HG03139 (cell line): ENCODE data around the gene ASB18.

Source experiments
- ATAC-seq: cut with Tn5 transposase; IDR thresholded peaks from one replicate; pipeline ENCODE4 v1.9.1; 2021; ENCODE audit not compliant: unreplicated experiment

The ASB18 gene

DNA sequence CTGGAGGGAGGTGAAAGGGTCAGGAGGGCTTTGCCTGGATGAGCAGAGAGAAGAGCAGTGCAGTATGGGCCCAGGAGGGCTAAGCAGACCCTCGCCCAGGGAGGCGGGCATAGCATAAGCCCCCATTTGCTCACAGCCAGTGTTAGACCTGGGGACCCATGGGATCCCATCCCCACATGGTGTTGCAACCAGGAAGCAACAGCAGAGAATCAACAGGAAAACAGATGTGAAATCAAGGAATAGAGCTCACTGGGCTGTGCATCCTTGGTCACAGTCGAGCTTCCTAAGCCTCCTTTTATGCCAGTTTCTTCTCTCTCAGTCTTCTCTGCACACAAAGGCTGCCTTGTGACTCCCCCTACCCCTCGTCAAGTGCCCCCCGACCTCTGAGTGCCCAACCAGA, 19.9 kb downstream of the ASB18 start:
- no peak for ATAC-seq

DNA sequence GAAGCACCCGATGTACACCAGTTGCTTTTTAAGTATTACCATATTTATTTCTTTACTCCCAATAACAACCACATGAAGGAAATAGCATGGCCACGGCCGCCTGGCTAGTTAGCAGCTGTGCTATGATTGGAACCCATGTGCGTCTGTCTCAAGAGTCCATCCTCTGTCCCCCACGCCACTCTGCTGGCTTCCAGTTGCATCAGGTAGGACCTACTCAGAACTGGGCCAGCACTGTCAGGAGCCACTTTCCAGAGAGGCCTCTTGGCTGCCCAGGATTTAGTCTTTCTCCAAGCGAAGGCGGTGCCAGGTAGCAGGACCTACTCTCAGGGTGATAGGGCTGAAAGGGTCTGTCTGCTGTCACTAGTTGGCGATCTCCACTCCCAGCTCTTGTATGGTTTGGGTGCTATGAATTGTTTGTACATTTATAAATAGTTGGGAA, 22.1 kb downstream of the ASB18 start:
- no peak for ATAC-seq

DNA sequence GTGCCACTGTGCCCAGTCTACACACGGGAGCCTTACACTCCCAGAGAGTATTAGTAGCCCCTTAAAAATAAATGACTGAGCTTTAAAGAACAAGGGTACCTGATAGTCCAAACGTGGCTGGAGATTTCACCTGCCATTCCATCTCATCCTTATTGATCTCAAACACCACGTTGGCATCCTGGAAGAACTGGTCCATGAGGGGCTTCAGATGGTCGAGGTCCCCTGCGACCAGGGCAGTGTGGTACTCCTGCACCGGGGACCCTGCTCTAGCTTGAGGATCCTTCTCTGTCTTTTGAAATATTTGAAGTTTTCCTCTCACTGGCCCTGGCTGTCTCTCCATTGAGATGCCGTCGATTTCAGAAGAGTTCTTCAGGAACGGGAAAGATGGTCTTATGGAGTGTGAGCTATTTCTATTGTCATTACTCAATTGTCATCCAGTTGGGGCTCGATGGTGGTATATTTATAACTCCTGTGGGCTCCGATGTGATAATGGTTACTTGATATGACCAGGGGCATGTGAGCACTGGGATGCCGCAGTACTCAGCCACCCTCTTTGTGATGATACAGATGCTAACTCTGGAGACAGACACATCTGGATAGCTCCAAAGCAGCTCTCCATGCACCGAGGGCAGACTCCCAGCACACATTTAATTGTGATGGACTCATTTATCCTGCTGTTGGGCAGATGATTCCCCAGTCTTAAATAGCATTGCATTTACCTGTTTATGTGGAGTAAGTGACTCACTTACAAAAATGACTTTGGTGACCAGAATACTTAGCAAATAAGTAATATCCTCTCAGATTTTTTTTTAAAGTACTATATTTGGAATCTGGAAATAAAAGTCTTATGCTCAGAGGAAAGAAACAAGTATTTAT, 22.8 kb downstream of the ASB18 start:
- ATAC-seq = no peak

DNA sequence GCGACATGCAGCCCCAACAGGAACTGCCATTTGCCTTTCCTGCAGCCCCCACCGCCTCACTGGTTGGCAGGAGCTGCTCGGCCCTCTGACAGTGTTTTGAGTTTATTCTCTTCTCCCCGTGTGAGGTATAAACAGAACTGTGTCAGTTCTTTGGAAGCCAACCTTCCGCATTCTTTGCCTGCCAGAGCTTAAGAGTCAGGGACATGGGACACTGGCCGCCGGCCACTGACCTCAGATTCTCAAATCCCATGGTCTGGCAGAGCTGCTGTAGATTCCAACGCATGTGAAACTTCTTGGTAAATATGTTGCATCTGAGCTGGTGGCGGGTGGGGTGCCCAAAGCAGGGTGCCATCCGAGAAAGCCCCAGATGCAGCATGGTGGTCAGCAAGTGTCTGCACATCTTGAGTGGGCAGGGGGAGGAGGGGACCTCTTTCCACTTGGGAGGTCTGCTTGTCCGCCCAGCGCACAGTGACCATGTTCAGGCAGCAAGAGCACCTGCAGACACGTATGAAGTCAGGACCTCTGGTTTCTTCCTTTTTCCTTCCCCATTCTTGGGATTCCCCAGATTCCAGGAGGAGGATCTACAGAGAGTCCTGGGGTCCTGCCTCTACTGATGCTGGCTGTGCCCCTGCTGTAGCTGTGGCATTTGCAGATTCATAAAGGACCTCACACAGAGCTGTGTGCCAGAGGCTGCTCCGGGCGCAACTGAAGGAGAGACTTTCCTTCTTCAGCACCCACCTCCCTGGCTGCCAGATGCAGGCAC, 23.8 kb downstream of the ASB18 start:
- no peak for ATAC-seq

DNA sequence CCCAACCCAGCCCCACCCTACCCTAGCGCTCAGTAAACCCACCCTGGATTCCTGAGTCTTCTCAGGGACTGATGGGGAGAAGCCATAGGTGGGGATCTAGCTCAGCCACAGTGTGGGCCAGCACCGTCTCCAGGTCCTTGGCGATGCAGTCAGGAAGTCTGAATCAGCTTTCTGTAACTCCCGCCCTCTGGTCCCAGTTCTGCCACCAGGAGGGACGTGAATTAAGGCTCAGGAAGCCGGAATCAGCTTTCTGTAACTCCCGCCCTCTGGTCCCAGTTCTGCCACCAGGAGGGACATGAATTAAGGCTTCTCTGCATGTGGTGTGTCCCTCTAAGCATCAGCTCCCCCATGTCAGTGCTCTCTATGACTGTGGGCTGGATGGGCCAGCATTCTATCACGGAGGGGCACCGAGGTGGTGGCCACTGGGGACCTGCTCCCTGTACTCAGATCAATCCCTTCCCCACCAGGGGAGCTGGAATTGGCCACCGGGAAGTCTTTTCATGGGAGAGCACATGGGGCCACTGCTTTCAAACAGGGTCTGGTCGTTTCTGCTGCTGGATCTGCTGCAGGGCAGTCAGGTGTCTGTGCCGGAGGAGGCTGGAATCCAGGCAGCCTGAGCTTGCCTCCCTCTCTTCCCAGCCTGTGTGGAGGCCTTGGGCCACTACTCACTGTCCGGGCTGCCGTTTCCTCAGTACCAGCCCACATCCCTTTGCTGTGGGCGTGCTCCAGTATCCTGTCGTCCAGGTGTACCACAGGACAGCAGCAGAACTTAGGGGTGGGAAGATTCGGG, 24.7 kb downstream of the ASB18 start:
- ATAC-seq = no peak

GRCh38 chr2:236238751-236239150, 25.5 kb downstream of the ASB18 start:
- ATAC-seq = no peak

GRCh38 chr2:236237468-236238190, 26.6 kb downstream of the ASB18 start:
- no peak for ATAC-seq

- ATAC-seq = no peak
These were observed 27.4 kb downstream of the ASB18 start for GRCh38 chr2:236236559-236237452.

GRCh38 chr2:236229186-236229585, 35.0 kb downstream of the ASB18 start:
- ATAC-seq = no peak

- no peak for ATAC-seq
These were observed 40.5 kb downstream of the ASB18 start for GRCh38 chr2:236223675-236224074.

DNA sequence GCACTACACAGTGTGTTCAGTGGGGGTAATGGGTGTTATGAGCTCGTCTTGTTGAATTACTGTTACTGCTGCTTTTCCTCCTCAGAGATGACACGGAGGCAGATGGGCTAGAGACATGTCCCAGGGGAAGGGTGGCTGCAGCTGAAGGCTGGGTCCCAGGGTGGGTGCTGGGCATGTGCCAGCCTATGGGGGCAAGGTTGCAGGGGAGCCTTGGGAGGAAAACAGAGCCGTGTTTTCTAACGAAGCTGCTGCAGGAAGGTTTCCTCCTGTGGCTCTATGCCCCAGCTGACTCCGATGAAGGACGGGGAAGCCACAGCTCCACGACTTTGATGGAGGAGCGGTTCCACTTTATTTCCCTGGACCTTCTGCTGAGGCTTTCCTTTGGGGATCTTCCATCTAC, 42.4 kb downstream of the ASB18 start:
- ATAC-seq = no peak

DNA sequence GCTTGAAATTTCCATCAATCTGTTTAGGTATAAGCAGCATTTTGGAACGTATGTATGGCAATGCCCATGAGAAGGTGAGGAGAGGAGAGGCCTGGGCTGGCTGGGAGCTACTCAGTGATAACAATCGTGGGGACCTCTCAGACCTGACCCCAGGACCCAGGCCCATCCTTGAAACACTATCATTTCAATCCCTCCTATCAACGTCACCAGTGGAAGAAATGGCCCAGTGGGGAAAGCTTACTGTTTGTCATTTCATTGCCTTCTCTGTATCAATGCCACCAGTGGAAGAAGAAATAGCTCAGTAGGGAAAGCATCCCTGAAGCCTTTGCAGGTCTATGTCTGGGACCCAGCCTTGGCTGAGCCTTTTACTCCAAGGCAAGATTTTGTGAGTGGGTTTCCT, 44.8 kb downstream of the ASB18 start:
- ATAC-seq = no peak

DNA sequence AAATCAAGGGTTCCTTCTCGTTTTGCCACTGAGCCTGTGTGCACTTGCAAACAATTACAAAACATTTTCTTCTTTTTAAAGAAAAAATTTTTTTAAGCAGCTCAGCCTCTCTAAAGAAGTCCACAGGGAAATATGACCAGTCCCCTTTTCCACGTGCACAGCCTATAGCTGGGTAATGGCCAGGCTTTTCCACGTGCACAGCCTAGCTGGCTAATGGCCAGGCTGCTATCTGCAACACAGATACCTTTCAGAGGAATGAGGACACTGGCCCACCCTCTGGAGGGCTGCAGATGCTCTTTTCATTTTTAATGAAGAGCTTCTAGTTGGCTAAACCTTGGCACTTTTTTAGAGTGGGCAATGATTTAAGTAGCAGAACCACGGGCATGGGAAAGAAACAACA, 46.3 kb downstream of the ASB18 start:
- ATAC-seq = no peak

- ATAC-seq = no peak
These were observed 47.5 kb downstream of the ASB18 start for GRCh38 chr2:236216711-236217110.

GRCh38 chr2:236215761-236216333, 48.4 kb downstream of the ASB18 start:
- no peak for ATAC-seq

GRCh38 chr2:236215196-236215595, 49.0 kb downstream of the ASB18 start:
- ATAC-seq = no peak

DNA sequence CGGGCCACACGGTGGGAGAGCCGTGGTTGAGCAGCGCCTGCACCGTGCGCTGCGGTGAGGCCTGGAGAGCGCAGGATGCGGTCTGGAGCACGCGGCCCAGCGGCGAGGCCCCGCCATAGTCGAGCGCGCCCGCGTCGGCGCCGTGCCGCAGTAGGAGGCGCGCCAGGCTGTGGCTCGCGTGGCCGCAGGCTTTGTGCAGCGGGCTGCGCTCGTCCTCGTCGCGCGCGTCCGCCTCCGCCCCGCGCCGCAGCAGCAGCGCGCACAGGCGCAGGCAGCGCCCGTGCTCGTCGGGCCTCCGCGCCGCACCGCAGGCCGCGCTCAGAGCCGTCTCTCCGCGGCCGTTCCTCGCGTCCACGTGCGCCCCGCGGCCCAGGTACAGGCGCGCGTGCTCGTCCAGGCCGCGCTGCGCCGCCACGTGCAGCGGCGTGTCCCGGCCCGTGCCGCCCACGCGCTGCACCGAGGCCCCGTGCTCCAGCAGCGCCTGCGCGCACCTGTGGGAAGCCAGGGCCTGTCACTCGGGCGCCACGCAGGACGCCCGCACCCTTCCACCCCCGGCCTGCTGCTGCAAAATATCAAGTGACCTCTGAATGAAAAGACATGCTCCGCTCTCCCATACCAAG, 49.7 kb downstream of the ASB18 start:
- ATAC-seq = no peak

DNA sequence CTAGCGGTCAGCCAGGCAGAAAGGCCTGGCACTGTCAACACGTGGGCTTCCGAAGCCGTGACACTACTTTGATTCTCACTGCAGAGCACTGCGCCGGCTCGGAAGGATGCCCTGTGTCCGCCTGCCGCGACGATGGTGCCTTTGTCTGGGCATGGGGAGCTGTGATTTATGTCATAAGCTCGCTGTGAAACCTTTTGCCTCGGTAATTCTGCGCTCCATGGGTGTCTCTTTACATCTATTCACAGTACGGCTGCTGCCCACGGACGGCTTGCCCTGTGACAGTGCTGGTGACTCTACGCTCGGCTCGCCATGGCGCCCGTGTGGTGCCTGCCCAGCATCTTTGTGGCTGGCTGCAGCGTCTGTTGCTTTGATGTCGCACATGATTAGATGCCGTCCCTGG, 52.9 kb downstream of the ASB18 start:
- no peak for ATAC-seq

- ATAC-seq = no peak
These were observed 53.7 kb downstream of the ASB18 start for GRCh38 chr2:236210536-236210935.
